HG03432 (cell line): ENCODE measurements around the gene CTNND2.

Source experiments
- ATAC-seq: cut with Tn5 transposase; IDR thresholded peaks from one replicate; pipeline ENCODE4 v1.9.1; 2021; ENCODE audit warnings: mild to moderate bottlenecking, moderate library complexity; ENCODE audit not compliant: unreplicated experiment

Gene CTNND2

GRCh38 chr5:11790201-11790600 lies 114.0 kb downstream of the CTNND2 start:
- no peak for ATAC-seq

- ATAC-seq, result no peak
These were observed 118.4 kb downstream of the CTNND2 start for GRCh38 chr5:11785771-11786352.

GRCh38 chr5:11780641-11781345 lies 123.5 kb downstream of the CTNND2 start:
- no peak for ATAC-seq

GRCh38 chr5:11777096-11777495 lies 127.2 kb downstream of the CTNND2 start:
- no peak for ATAC-seq

- no peak for ATAC-seq
These were observed 133.9 kb downstream of the CTNND2 start for GRCh38 chr5:11770310-11770709.

- ATAC-seq, result no peak
These were observed 143.2 kb downstream of the CTNND2 start for GRCh38 chr5:11760934-11761603.

- ATAC-seq, result no peak
These were observed 145.9 kb downstream of the CTNND2 start for GRCh38 chr5:11758321-11758720.

GRCh38 chr5:11757661-11758060 lies 146.6 kb downstream of the CTNND2 start:
- no peak for ATAC-seq

- ATAC-seq, result no peak
These were observed 167.2 kb downstream of the CTNND2 start for GRCh38 chr5:11737010-11737409.

- no peak for ATAC-seq
These were observed 169.9 kb downstream of the CTNND2 start for GRCh38 chr5:11734369-11734768.

GRCh38 chr5:11733840-11734192 lies 170.4 kb downstream of the CTNND2 start:
- no peak for ATAC-seq

- no peak for ATAC-seq
These were observed 170.9 kb downstream of the CTNND2 start for GRCh38 chr5:11733185-11733839.

- ATAC-seq, result no peak
These were observed 179.3 kb downstream of the CTNND2 start for GRCh38 chr5:11724940-11725339.

GRCh38 chr5:11719888-11720481 lies 184.3 kb downstream of the CTNND2 start:
- peak; percentile 75 for ATAC-seq

GRCh38 chr5:11715461-11716196 lies 188.6 kb downstream of the CTNND2 start:
- no peak for ATAC-seq

- no peak for ATAC-seq
These were observed 192.3 kb downstream of the CTNND2 start for GRCh38 chr5:11711932-11712331.

- ATAC-seq, result no peak
These were observed 195.2 kb downstream of the CTNND2 start for GRCh38 chr5:11709021-11709420.

GRCh38 chr5:11704916-11705315 lies 199.3 kb downstream of the CTNND2 start:
- no peak for ATAC-seq

GRCh38 chr5:11700391-11700790 lies 203.9 kb downstream of the CTNND2 start:
- ATAC-seq, result no peak

GRCh38 chr5:11692636-11693035 lies 211.6 kb downstream of the CTNND2 start:
- ATAC-seq, result no peak

- ATAC-seq, result no peak
These were observed 216.7 kb downstream of the CTNND2 start for GRCh38 chr5:11687498-11687897.
